ENCODE results near the gene CNTN4.

Gene CNTN4

GRCh38 chr3:2677501-2677900 is 578.8 kb downstream of the CNTN4 start:
- H3K27me3 ChIP-seq (ENCODE audit: control insufficient read depth in 1 of 2, insufficient read depth in 2 of 2, low read length in 2 of 2), result no peaks in the 10 kb centered on the region
- no peak overlapping the region for H3K27ac ChIP-seq (ENCODE audit: low read depth, low read length)

DNA sequence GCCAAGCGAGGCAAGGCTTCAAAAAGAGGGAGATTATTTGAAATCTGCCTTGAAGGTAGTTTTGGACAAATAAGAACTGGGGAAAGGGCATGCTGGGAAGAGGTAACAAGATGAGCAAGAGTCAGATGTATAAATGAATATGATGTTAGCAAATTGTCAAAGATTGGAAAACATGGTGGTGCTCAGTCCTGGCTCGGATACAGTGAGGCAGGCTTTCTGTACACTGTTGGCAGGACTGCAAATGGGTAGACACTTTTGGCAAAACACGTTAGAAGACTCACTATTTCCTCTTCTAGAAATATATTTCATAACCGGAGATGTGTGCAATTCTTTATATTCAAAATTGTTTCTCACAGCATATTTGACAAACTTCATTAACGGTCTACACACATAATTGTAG is 581.6 kb downstream of the CNTN4 start:
- Histone ChIP-seq H3K36me3 (ENCODE audit: control insufficient read depth in 1 of 2, insufficient read depth in 2 of 2, low read length in 2 of 2) (no peaks in the 10 kb centered on the region), H3K27me3 (ENCODE audit: control insufficient read depth in 1 of 2, insufficient read depth in 2 of 2, low read length in 2 of 2) (no peaks in the 10 kb centered on the region), H3K27ac (ENCODE audit: low read depth, low read length) (no peak overlapping the region), H3K9ac (ENCODE audit: low read depth in 1 of 2, low read length in 2 of 2) (no peak overlapping the region), H3K9me3 (ENCODE audit: control insufficient read depth in 1 of 2, low read length in 2 of 2) (no peaks in the 10 kb centered on the region), H3K4me3 (ENCODE audit: low read depth in 1 of 2, low read length in 2 of 2) (no peak overlapping the region), H3K4me1 (ENCODE audit: control insufficient read depth in 1 of 2, insufficient read depth in 2 of 2, low read length in 2 of 2) (no peaks in the 10 kb centered on the region)

More at GRCh38 chr3:2677501-2677900, 578.8 kb downstream of the CNTN4 start:
- Histone ChIP-seq H3K9ac (ENCODE audit: low read depth in 1 of 2, low read length in 2 of 2) (no peak overlapping the region), H3K9me3 (ENCODE audit: control insufficient read depth in 1 of 2, low read length in 2 of 2) (no peaks in the 10 kb centered on the region), H3K36me3 (ENCODE audit: control insufficient read depth in 1 of 2, insufficient read depth in 2 of 2, low read length in 2 of 2) (no peaks in the 10 kb centered on the region), H3K4me1 (ENCODE audit: control insufficient read depth in 1 of 2, insufficient read depth in 2 of 2, low read length in 2 of 2) (no peaks in the 10 kb centered on the region), H3K4me3 (ENCODE audit: low read depth in 1 of 2, low read length in 2 of 2) (no peak overlapping the region)

- Histone ChIP-seq H3K27me3 (ENCODE audit: control insufficient read depth in 1 of 2, insufficient read depth in 2 of 2, low read length in 2 of 2) (no peaks in the 10 kb centered on the region), H3K36me3 (ENCODE audit: control insufficient read depth in 1 of 2, insufficient read depth in 2 of 2, low read length in 2 of 2) (no peaks in the 10 kb centered on the region), H3K4me3 (ENCODE audit: low read depth in 1 of 2, low read length in 2 of 2) (no peak overlapping the region), H3K4me1 (ENCODE audit: control insufficient read depth in 1 of 2, insufficient read depth in 2 of 2, low read length in 2 of 2) (no peaks in the 10 kb centered on the region), H3K9ac (ENCODE audit: low read depth in 1 of 2, low read length in 2 of 2) (no peak overlapping the region), H3K27ac (ENCODE audit: low read depth, low read length) (no peak overlapping the region), H3K9me3 (ENCODE audit: control insufficient read depth in 1 of 2, low read length in 2 of 2) (no peaks in the 10 kb centered on the region)
These were observed 585.4 kb downstream of the CNTN4 start for GRCh38 chr3:2684046-2684445.

- H3K9me3 ChIP-seq (ENCODE audit: control insufficient read depth in 1 of 2, low read length in 2 of 2), result no peaks in the 10 kb centered on the region
- no peak overlapping the region for H3K27ac ChIP-seq (ENCODE audit: low read depth, low read length)
- no peaks in the 10 kb centered on the region for H3K27me3 ChIP-seq (ENCODE audit: control insufficient read depth in 1 of 2, insufficient read depth in 2 of 2, low read length in 2 of 2)
- H3K36me3 ChIP-seq (ENCODE audit: control insufficient read depth in 1 of 2, insufficient read depth in 2 of 2, low read length in 2 of 2), result no peaks in the 10 kb centered on the region
- no peak overlapping the region for H3K9ac ChIP-seq (ENCODE audit: low read depth in 1 of 2, low read length in 2 of 2)
- no peaks in the 10 kb centered on the region for H3K4me1 ChIP-seq (ENCODE audit: control insufficient read depth in 1 of 2, insufficient read depth in 2 of 2, low read length in 2 of 2)
- no peak overlapping the region for H3K4me3 ChIP-seq (ENCODE audit: low read depth in 1 of 2, low read length in 2 of 2)
These were observed 588.3 kb downstream of the CNTN4 start for GRCh38 chr3:2686816-2687502.

DNA sequence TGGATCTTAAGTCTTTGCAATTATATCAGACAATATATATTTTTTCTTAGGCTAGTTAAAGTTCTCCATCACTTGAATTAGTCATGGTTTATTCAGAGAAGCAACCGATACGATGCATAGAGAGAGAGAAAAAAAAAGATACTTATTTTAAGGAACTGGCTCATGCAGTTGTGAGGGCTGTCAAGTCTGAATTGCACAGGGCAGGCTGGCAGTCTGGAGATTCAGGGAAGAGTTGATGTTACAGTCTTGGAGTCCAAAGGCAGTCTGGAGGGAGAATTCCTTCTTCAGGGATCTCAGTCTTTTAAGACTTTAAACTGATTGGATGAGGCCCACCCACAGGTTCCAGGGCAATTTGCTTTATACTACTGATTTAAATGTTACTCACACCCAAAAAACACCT is 598.9 kb downstream of the CNTN4 start:
- no peaks in the 10 kb centered on the region for H3K27me3 ChIP-seq (ENCODE audit: control insufficient read depth in 1 of 2, insufficient read depth in 2 of 2, low read length in 2 of 2)
- no peaks in the 10 kb centered on the region for H3K4me1 ChIP-seq (ENCODE audit: control insufficient read depth in 1 of 2, insufficient read depth in 2 of 2, low read length in 2 of 2)
- no peak overlapping the region for H3K27ac ChIP-seq (ENCODE audit: low read depth, low read length)
- no peak overlapping the region for H3K9ac ChIP-seq (ENCODE audit: low read depth in 1 of 2, low read length in 2 of 2)
- H3K36me3 ChIP-seq (ENCODE audit: control insufficient read depth in 1 of 2, insufficient read depth in 2 of 2, low read length in 2 of 2), result no peaks in the 10 kb centered on the region
- H3K9me3 ChIP-seq (ENCODE audit: control insufficient read depth in 1 of 2, low read length in 2 of 2), result no peaks in the 10 kb centered on the region
- no peak overlapping the region for H3K4me3 ChIP-seq (ENCODE audit: low read depth in 1 of 2, low read length in 2 of 2)

- H3K9ac ChIP-seq (ENCODE audit: low read depth in 1 of 2, low read length in 2 of 2), result no peak overlapping the region
- H3K36me3 ChIP-seq (ENCODE audit: control insufficient read depth in 1 of 2, insufficient read depth in 2 of 2, low read length in 2 of 2), result no peaks in the 10 kb centered on the region
- no peaks in the 10 kb centered on the region for H3K9me3 ChIP-seq (ENCODE audit: control insufficient read depth in 1 of 2, low read length in 2 of 2)
- H3K27me3 ChIP-seq (ENCODE audit: control insufficient read depth in 1 of 2, insufficient read depth in 2 of 2, low read length in 2 of 2), result no peaks in the 10 kb centered on the region
- H3K4me1 ChIP-seq (ENCODE audit: control insufficient read depth in 1 of 2, insufficient read depth in 2 of 2, low read length in 2 of 2), result no peaks in the 10 kb centered on the region
- no peak overlapping the region for H3K27ac ChIP-seq (ENCODE audit: low read depth, low read length)
- no peak overlapping the region for H3K4me3 ChIP-seq (ENCODE audit: low read depth in 1 of 2, low read length in 2 of 2)
These were observed 602.8 kb downstream of the CNTN4 start for GRCh38 chr3:2701471-2701870.

- no peaks in the 10 kb centered on the region for H3K9me3 ChIP-seq (ENCODE audit: control insufficient read depth in 1 of 2, low read length in 2 of 2)
- no peaks in the 10 kb centered on the region for H3K4me1 ChIP-seq (ENCODE audit: control insufficient read depth in 1 of 2, insufficient read depth in 2 of 2, low read length in 2 of 2)
These were observed 607.6 kb downstream of the CNTN4 start for GRCh38 chr3:2706144-2706835.

GRCh38 chr3:2706836-2707210 is 608.2 kb downstream of the CNTN4 start:
- H3K9ac ChIP-seq (ENCODE audit: low read depth in 1 of 2, low read length in 2 of 2), result no peak overlapping the region
- H3K4me1 ChIP-seq (ENCODE audit: control insufficient read depth in 1 of 2, insufficient read depth in 2 of 2, low read length in 2 of 2), result no peaks in the 10 kb centered on the region
- H3K4me3 ChIP-seq (ENCODE audit: low read depth in 1 of 2, low read length in 2 of 2), result no peak overlapping the region
- H3K27ac ChIP-seq (ENCODE audit: low read depth, low read length), result no peak overlapping the region
- no peaks in the 10 kb centered on the region for H3K27me3 ChIP-seq (ENCODE audit: control insufficient read depth in 1 of 2, insufficient read depth in 2 of 2, low read length in 2 of 2)
- H3K9me3 ChIP-seq (ENCODE audit: control insufficient read depth in 1 of 2, low read length in 2 of 2), result no peaks in the 10 kb centered on the region
- H3K36me3 ChIP-seq (ENCODE audit: control insufficient read depth in 1 of 2, insufficient read depth in 2 of 2, low read length in 2 of 2), result no peaks in the 10 kb centered on the region

More at GRCh38 chr3:2706144-2706835, 607.6 kb downstream of the CNTN4 start:
- Histone ChIP-seq H3K36me3 (ENCODE audit: control insufficient read depth in 1 of 2, insufficient read depth in 2 of 2, low read length in 2 of 2) (no peaks in the 10 kb centered on the region), H3K9ac (ENCODE audit: low read depth in 1 of 2, low read length in 2 of 2) (no peak overlapping the region), H3K27me3 (ENCODE audit: control insufficient read depth in 1 of 2, insufficient read depth in 2 of 2, low read length in 2 of 2) (no peaks in the 10 kb centered on the region), H3K27ac (ENCODE audit: low read depth, low read length) (no peak overlapping the region), H3K4me3 (ENCODE audit: low read depth in 1 of 2, low read length in 2 of 2) (no peak overlapping the region)

GRCh38 chr3:2711081-2711480 is 612.4 kb downstream of the CNTN4 start:
- Histone ChIP-seq H3K4me1 (ENCODE audit: control insufficient read depth in 1 of 2, insufficient read depth in 2 of 2, low read length in 2 of 2) (no peaks in the 10 kb centered on the region), H3K27ac (ENCODE audit: low read depth, low read length) (no peak overlapping the region), H3K36me3 (ENCODE audit: control insufficient read depth in 1 of 2, insufficient read depth in 2 of 2, low read length in 2 of 2) (no peaks in the 10 kb centered on the region), H3K27me3 (ENCODE audit: control insufficient read depth in 1 of 2, insufficient read depth in 2 of 2, low read length in 2 of 2) (no peaks in the 10 kb centered on the region), H3K9me3 (ENCODE audit: control insufficient read depth in 1 of 2, low read length in 2 of 2) (no peaks in the 10 kb centered on the region), H3K9ac (ENCODE audit: low read depth in 1 of 2, low read length in 2 of 2) (no peak overlapping the region), H3K4me3 (ENCODE audit: low read depth in 1 of 2, low read length in 2 of 2) (no peak overlapping the region)

GRCh38 chr3:2713923-2714322 is 615.3 kb downstream of the CNTN4 start:
- H3K9me3 ChIP-seq (ENCODE audit: control insufficient read depth in 1 of 2, low read length in 2 of 2), result no peaks in the 10 kb centered on the region
- no peaks in the 10 kb centered on the region for H3K36me3 ChIP-seq (ENCODE audit: control insufficient read depth in 1 of 2, insufficient read depth in 2 of 2, low read length in 2 of 2)
- no peak overlapping the region for H3K27ac ChIP-seq (ENCODE audit: low read depth, low read length)
- no peaks in the 10 kb centered on the region for H3K27me3 ChIP-seq (ENCODE audit: control insufficient read depth in 1 of 2, insufficient read depth in 2 of 2, low read length in 2 of 2)
- H3K4me3 ChIP-seq (ENCODE audit: low read depth in 1 of 2, low read length in 2 of 2), result no peak overlapping the region
- no peak overlapping the region for H3K9ac ChIP-seq (ENCODE audit: low read depth in 1 of 2, low read length in 2 of 2)
- H3K4me1 ChIP-seq (ENCODE audit: control insufficient read depth in 1 of 2, insufficient read depth in 2 of 2, low read length in 2 of 2), result no peaks in the 10 kb centered on the region
